Measurements from ENCODE around the gene NT5M.
"Not testable (repeated sequence)": the region's sequence is repeated elsewhere in the genome, so short reads cannot be mapped to it uniquely, and the experiment has no call there.

NT5M gene

GRCh38 chr17:17377071-17377967 is 74.1 kb downstream of the NT5M start:
- peak in 1 of 2 experiments; percentile 9 for DNase-seq

DNA sequence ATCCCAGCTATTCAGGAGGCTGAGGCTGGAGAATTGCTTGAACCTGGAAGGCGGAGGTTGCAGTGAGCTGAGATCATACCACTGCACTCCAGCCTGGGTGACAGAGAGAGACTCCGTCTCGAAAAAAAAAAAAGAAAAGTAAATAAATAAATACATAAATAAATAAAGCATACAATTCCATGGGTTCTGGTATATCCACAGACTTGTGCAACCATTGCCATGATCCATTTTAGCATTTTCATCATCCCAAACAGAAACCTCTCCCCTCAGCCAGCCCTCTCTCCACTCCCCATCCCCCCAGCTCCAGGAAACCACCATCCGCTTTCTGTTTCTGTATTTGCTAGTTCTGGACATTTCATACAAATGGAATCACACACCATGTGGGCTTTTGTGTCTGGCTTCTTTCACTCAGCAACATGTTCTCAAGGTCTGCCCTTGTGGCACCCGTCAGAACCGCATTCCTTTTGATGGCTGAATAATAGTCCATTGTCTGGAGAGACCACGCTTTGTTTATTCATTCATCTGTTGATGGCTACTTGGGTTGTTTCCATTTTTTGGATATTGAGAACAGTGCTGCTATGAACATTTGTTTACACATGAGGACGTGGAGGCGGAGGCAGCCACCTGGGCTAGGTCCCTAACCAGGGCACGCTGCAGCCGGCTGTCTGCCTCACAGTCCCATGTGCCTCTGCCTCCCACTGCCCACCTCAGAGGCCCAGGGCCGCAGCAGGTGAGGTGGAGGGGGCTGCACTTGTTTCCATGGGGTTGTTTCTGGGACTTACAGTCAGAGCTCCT is 76.2 kb downstream of the NT5M start:
- no peak for DNase-seq

- no peak for DNase-seq
Measured at GRCh38 chr17:17380145-17380925, 77.2 kb downstream of the NT5M start.

GRCh38 chr17:17381446-17382064 is 78.4 kb downstream of the NT5M start:
- DNase-seq, result no peak

DNA sequence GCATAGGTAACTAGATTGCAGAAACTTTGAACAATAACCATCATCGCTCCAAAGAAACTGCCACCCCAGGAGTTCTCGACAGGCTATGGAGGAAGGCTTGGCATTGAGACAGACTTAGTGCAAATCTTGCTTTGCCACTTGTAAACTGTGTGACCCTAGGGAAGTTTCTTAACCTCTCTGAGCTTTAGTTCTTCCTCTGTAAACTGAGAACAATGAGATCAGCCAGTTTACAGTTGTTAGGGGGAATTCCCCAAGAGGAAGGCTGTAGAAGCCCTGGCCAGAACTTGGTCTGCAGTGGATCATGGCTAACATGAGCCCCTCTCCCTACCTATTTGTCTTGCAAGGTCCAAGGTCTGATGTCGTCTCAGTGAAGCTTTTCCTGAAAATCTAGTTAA is 78.9 kb downstream of the NT5M start:
- no peak for DNase-seq

GRCh38 chr17:17382971-17383370 is 79.8 kb downstream of the NT5M start:
- no peak for DNase-seq

GRCh38 chr17:17383431-17384290 is 80.5 kb downstream of the NT5M start:
- DNase-seq, result not testable (repeated sequence)

DNA sequence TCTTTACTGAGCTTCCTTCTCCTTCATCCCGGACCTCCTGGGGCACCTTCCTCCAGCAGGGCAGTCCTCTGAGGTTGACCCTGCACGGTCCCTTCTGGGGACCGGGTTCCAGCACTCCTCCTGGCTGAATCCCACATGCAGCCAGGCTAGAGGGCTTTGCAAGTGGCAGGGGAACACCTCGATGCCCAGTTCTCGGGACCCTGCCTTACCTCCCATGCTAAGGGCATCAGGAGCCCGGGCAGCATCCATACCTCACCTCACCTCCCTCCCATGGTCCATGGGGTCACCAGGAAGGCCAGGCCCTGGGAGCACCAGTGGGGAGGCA is 81.1 kb downstream of the NT5M start:
- DNase-seq, result no peak

- DNase-seq, result no peak
Measured at GRCh38 chr17:17384961-17385360, 81.8 kb downstream of the NT5M start.

- no peak for DNase-seq
Measured at GRCh38 chr17:17385491-17385890, 82.3 kb downstream of the NT5M start.

GRCh38 chr17:17386094-17386800 is 83.1 kb downstream of the NT5M start:
- DNase-seq, result no peak

DNA sequence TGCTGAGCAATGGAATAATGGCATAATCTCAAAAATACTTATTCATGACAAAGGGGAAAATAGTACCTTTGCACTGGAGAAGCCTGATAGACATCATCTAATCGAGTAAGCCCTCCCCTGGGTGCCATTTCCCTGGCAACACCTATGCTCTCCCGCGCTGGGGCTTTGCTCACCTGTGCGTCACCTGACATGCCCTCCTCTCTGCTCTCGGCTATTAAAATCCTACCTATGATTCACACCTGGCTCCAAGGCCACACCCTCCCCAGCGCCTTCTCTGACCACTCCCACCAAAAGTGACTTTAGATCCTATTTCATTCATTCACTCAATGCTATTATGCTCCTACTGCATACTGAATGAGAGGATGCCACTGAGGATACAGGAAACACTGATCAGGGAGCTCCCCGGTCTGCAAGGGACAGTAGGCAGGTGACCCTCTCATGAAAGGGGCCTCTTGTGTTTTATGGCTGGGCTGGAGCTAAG is 83.9 kb downstream of the NT5M start:
- peak in 1 of 2 experiments; percentile 63 for DNase-seq

DNA sequence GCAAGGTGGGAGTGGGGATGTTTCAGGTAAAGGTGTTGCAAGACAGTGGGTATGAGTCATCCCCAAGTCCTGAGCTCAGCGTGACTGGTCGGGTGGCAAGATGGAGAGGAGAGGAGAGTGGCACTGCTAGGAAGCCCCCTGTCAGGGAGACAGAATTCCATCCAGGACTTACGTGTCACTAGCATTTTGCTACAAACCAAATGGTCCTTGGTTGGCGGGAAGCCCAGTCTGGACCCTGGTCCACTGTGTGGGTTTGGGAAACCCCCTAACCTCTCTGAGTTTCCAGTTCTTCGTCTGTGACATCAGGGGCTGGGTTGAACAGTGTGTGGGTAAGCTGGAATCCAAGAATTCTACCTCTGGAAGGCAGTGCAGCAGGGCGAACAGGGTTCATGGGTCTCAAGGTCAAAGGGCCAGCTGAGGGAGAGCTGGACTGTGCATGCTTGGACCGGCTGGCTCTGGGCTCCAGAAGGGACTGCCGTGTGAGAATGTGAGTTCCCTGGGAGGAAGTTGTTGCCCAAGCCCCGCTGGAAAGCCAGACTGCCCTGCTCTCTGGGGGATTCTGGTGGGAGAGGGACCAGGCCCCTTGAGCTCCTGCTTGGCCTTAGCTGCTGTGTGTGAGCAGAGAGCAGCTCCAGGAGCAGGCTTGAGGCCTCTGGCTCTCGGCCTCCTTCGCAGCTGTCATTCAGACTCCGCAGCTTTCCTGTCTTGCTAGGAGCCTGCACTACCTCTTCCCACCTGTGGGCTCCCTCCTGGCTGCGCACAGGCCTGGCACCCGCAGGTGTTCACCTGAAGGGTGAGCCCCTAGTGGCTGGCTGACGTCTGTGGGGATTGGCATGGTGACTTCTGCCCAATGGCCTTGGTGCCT is 84.6 kb downstream of the NT5M start:
- no peak for DNase-seq

- DNase-seq, result no peak
Measured at GRCh38 chr17:17388657-17389496, 85.7 kb downstream of the NT5M start.

GRCh38 chr17:17391668-17392370 is 88.6 kb downstream of the NT5M start:
- no peak for DNase-seq

DNA sequence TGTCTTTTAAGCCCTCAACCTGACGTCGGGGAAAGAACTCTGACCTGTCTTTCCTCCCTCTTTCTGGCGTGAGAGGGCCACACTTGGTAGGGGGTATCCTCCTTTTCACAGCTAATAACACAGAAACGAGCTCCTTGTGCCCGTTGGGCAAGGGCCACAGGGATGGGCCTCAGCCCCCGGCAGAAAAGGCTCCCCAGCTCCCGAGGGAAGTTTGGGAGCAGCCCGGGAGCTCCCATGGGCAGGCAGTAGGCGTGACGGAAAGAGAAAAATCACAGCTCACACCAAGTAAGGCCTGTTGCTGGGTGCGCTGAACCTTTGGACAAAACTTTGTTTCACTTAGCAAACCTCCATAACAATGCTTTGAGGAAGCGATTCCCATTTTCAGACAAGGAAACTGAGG is 90.8 kb downstream of the NT5M start:
- no peak for DNase-seq

GRCh38 chr17:17394494-17394893 is 91.3 kb downstream of the NT5M start:
- DNase-seq, result no peak

DNA sequence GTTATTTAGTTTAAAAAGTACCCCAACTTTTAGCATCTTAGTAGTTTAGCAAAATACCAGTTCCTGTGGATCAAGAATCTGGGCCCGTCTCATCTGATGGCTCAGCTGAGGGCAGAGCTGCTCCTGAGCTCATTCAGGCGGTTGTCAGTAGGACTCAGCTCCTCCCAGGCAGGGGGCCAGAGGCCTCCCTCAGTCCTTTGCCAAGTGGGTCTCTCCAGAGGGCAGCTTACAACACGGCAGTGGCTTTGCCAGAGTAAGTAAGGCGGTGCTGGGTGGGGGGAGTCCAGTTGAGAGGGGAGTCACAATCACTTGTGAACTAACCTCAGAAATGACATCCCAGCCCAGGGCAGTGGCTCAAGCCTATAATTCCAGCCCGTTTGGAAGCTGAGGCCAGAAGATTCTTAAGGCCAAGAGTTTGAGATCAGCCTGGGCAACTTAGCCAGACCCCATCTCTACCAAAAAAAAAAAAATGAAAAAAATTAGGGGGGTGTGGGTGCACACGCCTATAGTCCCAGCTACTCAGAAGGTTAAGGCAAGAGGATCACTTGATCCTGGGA is 92.2 kb downstream of the NT5M start:
- no peak for DNase-seq
